Mesothelial cell of epicardium (in vitro differentiated cells): ENCODE results near the gene KPTN. TPM values are rescaled to one million over a fixed set of nuclear protein-coding genes. Genes with fewer than 3 reads are reported as not detected.

ENCODE experiments used
- DNase-seq, 2 experiments: peaks; one replicate each; pipeline ENCODE4 v3.0.0; 2021; ENCODE audit warnings: low spot score in 2 of 2; ENCODE audit not compliant: unreplicated experiment in 2 of 2
- H3K27ac Mint-ChIP-seq: 2 replicates; pipeline ENCODE4 v1.8.0; 2021; ENCODE audit warnings: mixed read lengths
- H3K27me3 Mint-ChIP-seq: 2 replicates; pipeline ENCODE4 v1.8.0; 2021; ENCODE audit warnings: low read depth, mixed read lengths
- H3K36me3 Mint-ChIP-seq: 2 replicates; pipeline ENCODE4 v1.8.0; 2021; ENCODE audit warnings: mixed read lengths
- H3K4me1 Mint-ChIP-seq: 2 replicates; pipeline ENCODE4 v1.8.0; 2021; ENCODE audit warnings: mixed read lengths
- H3K4me3 Mint-ChIP-seq: 2 replicates; pipeline ENCODE4 v1.8.0; 2021; ENCODE audit warnings: mild to moderate bottlenecking, moderate library complexity, mixed read lengths
- H3K9me3 Mint-ChIP-seq: 2 replicates; pipeline ENCODE4 v1.8.0; 2021; ENCODE audit warnings: mixed read lengths
- total RNA-seq: library from RNA; stranded (reverse); gene quantifications from 3 replicates; pipeline ENCODE4 v1.2.1, GENCODE V29; 2021
- TF ChIP-seq, protein P1 (sequence below): fragments of 200-600 bp; sonication (generic); IDR thresholded peaks from one replicate; pipeline ENCODE4 v1.5.0; 2021; ENCODE audit warnings: antibody characterized with exemption; ENCODE audit not compliant: unreplicated experiment

The KPTN gene
- total RNA-seq, 1 donor from 2014 or later = 18.4 TPM

GRCh38 chr19:47469719-47470118 is 14.3 kb downstream of the KPTN start:
- Mint-ChIP-seq H3K27ac (no peak overlapping the region), H3K9me3 (no peaks in the 10 kb centered on the region), H3K27me3 (peaks cover 65% of the 10 kb centered on the region), H3K4me1 (peaks cover 14% of the 10 kb centered on the region), H3K36me3 (no peaks in the 10 kb centered on the region), H3K4me3 (no peak overlapping the region)
- DNase-seq = no peak
- TF ChIP-seq, protein P1, sequence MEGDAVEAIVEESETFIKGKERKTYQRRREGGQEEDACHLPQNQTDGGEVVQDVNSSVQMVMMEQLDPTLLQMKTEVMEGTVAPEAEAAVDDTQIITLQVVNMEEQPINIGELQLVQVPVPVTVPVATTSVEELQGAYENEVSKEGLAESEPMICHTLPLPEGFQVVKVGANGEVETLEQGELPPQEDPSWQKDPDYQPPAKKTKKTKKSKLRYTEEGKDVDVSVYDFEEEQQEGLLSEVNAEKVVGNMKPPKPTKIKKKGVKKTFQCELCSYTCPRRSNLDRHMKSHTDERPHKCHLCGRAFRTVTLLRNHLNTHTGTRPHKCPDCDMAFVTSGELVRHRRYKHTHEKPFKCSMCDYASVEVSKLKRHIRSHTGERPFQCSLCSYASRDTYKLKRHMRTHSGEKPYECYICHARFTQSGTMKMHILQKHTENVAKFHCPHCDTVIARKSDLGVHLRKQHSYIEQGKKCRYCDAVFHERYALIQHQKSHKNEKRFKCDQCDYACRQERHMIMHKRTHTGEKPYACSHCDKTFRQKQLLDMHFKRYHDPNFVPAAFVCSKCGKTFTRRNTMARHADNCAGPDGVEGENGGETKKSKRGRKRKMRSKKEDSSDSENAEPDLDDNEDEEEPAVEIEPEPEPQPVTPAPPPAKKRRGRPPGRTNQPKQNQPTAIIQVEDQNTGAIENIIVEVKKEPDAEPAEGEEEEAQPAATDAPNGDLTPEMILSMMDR = no peak

DNA sequence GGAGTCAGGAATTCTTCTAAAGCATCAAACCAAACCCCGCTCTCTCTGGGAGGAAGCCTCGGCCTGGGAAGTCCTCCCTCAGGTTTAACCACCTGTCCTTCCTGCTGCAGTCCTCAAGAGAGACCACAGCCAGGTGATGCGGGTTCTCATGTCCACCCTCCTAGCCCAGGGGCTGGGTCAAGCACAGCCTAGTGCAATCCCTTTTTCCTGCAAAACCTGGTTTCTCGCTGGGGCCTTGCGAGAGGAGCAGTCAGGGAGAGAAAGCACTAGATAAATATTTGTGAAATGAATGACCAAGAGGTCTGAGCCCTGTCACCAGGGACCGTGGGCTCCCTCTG is 14.7 kb downstream of the KPTN start:
- Mint-ChIP-seq H3K4me3 (no peak overlapping the region), H3K27ac (no peak overlapping the region), H3K27me3 (peaks cover 69% of the 10 kb centered on the region), H3K36me3 (no peaks in the 10 kb centered on the region), H3K4me1 (peaks cover 14% of the 10 kb centered on the region), H3K9me3 (no peaks in the 10 kb centered on the region)
- no peak for DNase-seq
- TF ChIP-seq, protein P1 = no peak

- H3K4me3 Mint-ChIP-seq = no peak overlapping the region
- H3K9me3 Mint-ChIP-seq = no peaks in the 10 kb centered on the region
- DNase-seq = no peak
- H3K27ac Mint-ChIP-seq = no peak overlapping the region
- H3K36me3 Mint-ChIP-seq = no peaks in the 10 kb centered on the region
- TF ChIP-seq, protein P1 = no peak
- H3K4me1 Mint-ChIP-seq = peaks cover 14% of the 10 kb centered on the region
- peaks cover 72% of the 10 kb centered on the region for H3K27me3 Mint-ChIP-seq
Measured at GRCh38 chr19:47467914-47468313, 16.1 kb downstream of the KPTN start.

- no peaks in the 10 kb centered on the region for H3K36me3 Mint-ChIP-seq
- no peaks in the 10 kb centered on the region for H3K9me3 Mint-ChIP-seq
- peaks cover 68% of the 10 kb centered on the region for H3K27me3 Mint-ChIP-seq
- H3K4me1 Mint-ChIP-seq = peaks cover 8% of the 10 kb centered on the region
- no peak overlapping the region for H3K4me3 Mint-ChIP-seq
- TF ChIP-seq, protein P1 = no peak
- no peak overlapping the region for H3K27ac Mint-ChIP-seq
- no peak for DNase-seq
Measured at GRCh38 chr19:47465957-47466356, 18.1 kb downstream of the KPTN start.

DNA sequence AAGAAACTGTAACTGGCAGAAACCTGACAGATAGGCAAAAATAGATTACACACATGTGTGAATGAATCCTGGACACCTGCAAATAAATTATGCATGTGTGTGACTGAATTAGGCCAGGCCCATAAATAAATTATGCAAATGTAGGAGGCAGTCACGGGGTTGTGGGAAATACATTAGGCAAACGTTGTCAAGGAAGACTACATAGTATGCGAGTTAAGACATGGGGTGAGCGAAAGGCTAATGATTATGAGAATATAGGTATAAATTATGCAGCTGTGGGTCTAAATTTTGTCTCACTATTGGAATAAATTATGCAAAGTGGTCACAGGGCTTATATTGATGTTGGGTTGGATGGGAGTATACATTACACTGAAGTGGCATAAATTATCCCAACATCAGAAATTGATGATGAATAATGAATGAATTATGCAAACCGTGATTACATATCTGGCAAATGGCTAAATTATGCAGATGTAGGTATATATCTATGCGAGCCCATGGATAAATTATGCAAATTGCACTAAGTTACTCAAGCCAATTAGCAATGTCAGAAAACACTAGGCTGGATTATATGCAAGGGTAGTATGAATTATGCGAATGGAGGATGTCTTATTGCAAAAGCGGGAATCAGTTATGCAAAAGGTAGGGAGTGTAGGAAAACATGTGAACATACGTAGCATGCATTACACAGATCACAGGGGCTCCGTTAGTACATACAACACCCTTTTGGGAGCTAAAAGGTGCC is 19.2 kb downstream of the KPTN start:
- H3K4me3 Mint-ChIP-seq = no peak overlapping the region
- H3K4me1 Mint-ChIP-seq = no peaks in the 10 kb centered on the region
- TF ChIP-seq, protein P1 = no peak
- no peaks in the 10 kb centered on the region for H3K9me3 Mint-ChIP-seq
- DNase-seq = no peak
- H3K27me3 Mint-ChIP-seq = peaks cover 61% of the 10 kb centered on the region
- no peak overlapping the region for H3K27ac Mint-ChIP-seq
- H3K36me3 Mint-ChIP-seq = no peaks in the 10 kb centered on the region
